SU-DHL-6 (cell line): ENCODE results near the gene GALR3.

Experiments used
- EZH2phosphoT487 ChIP-seq: fragments of 200-600 bp; sonication (generic), shearing (Covaris generic); conservative IDR thresholded peaks from 2 replicates; pipeline ENCODE4 v1.6.1; 2018; ENCODE audit warnings: mild to moderate bottlenecking, antibody characterized with exemption, low read length, moderate library complexity, mixed read lengths
- TF ChIP-seq, protein P1 (sequence below): fragments of 200-600 bp; sonication (generic); IDR thresholded peaks from one replicate; pipeline ENCODE4 v1.5.1; 2017; ENCODE audit warnings: antibody characterized with exemption, mild to moderate bottlenecking, low read length, moderate library complexity; ENCODE audit not compliant: insufficient read depth, poor library complexity, severe bottlenecking

DNA sequence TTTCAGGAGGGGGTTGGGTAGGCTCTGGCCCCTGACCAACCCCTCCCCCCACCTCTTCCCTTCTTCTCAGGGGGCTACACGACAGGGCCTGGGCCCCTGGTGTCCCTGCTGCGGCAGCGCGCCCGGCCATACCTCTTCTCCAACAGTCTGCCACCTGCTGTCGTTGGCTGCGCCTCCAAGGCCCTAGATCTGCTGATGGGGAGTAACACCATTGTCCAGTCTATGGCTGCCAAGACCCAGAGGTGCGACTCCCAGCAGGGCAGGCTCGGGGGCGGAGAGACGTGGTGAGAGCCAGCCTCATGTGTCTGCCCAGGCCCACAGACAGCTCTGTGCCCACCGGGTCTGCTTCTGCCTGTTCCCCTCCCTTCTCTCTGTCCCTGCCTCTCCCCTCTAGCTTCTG, 7.6 kb upstream of the GALR3 start:
- TF ChIP-seq, protein P1, sequence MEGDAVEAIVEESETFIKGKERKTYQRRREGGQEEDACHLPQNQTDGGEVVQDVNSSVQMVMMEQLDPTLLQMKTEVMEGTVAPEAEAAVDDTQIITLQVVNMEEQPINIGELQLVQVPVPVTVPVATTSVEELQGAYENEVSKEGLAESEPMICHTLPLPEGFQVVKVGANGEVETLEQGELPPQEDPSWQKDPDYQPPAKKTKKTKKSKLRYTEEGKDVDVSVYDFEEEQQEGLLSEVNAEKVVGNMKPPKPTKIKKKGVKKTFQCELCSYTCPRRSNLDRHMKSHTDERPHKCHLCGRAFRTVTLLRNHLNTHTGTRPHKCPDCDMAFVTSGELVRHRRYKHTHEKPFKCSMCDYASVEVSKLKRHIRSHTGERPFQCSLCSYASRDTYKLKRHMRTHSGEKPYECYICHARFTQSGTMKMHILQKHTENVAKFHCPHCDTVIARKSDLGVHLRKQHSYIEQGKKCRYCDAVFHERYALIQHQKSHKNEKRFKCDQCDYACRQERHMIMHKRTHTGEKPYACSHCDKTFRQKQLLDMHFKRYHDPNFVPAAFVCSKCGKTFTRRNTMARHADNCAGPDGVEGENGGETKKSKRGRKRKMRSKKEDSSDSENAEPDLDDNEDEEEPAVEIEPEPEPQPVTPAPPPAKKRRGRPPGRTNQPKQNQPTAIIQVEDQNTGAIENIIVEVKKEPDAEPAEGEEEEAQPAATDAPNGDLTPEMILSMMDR: no peak
- TF ChIP-seq EZH2phosphoT487: no peak
